GM18499 (cell line): ENCODE measurements around the gene CD40.

Experiments
- ATAC-seq: cut with Tn5 transposase; IDR thresholded peaks from one replicate; pipeline ENCODE4 v1.9.1; 2021; ENCODE audit warnings: moderate number of reproducible peaks; ENCODE audit not compliant: insufficient read depth, unreplicated experiment

CD40 gene

DNA sequence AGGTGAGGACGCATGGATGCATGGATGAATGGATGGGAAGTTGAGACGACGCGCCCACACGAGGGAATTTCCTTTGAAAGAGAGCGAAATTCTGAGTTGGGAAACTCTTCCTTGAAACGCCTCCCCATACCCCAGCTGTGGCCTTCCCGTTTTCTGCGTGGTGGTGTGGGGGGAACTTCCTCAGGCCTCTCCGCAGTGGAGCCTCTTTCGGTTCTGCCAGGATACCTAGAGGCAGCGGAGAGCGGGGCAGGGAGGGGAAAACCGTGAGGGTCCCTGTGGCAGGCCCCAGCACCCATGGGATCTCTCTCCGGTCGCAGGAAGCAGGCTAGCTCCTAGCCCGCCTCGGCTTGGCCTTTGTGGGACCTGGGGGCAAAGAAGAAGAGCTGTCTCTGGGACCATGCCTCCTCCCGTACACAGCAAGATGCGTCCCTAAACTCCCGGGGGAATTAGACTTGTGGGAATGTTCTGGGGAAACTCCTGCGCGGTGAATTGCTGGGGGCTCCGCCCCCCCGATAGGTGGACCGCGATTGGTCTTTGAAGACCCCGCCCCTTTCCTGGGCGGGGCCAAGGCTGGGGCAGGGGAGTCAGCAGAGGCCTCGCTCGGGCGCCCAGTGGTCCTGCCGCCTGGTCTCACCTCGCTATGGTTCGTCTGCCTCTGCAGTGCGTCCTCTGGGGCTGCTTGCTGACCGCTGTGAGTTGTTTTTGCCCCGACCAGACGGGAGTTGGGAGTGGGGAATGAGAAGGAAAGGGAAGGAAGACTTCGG is at the start of gene CD40:
TSS of gene CD40 (plus strand) at position 611 of the 764 bp plus-strand sequence. CDS start at position 641, 30 bp downstream.
- ATAC-seq, result no peak

DNA sequence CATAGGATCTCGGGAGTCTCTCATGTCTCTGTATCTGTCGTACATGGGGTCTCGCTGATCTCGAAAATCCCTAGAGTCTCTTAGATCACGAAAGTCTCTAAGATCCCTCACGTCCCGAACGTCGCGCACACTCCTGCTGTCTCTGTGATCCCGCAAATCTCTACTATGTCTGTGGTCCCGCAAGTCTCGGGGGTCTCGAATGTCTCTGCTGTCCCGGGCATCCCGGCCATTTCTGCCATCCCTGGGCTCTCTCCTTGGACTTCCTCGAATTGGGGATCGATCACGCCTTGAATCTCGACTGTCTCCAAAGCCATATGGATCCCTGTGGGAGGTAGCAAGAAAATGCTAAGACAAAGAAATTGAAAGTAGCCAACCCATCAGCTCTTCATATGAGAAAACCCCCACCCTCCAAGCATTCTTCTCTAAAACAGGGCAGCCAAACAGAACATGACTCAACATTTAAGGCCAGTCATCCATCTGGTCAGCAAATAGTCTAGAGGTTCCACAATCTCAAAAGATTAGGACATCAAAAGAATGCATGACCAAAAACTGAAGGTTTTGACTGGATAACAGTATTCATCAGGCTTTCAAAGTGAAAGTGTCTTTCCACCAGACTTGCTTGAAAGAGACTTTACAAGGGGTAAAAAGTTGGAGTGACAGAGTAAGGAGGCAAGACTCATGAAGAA is 47.8 kb upstream of the CD40 start:
- no peak for ATAC-seq

DNA sequence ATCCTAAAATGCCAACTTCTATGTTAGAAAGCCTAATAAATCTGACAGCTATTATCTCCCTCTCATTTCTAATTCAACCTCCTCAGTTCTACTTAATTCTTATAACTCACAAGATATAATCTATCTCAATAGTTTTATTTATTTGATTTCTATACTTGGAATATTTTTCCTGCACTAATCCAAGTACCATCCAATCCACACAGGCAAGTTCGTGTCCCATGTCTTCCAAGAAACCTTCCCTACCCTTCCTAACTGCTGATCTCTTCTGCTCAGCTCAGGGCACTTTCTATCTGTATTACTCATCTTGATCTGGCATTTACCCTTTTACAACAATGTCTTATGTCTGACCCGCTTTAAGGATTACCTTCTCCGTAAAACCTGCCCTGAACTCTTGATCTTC is 46.5 kb upstream of the CD40 start:
- no peak for ATAC-seq

DNA sequence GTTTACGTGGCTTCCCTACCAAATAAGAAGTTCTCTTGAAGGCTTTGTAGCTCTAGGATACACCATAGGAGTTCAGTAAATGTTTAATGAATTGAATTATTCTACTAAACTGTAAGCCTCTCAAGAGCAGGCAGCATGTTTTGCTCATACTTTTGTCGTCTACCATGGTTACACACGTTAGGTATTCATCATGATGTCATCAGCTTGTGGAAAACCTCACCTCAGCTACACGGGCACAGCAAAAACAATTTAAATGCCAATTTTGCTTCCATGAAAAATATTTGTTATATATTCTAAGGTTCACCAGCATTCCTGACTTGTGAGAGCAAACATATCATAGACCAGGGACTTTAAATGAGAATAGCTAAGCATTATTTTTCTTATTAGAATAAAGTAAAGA is 45.1 kb upstream of the CD40 start:
- no peak for ATAC-seq

DNA sequence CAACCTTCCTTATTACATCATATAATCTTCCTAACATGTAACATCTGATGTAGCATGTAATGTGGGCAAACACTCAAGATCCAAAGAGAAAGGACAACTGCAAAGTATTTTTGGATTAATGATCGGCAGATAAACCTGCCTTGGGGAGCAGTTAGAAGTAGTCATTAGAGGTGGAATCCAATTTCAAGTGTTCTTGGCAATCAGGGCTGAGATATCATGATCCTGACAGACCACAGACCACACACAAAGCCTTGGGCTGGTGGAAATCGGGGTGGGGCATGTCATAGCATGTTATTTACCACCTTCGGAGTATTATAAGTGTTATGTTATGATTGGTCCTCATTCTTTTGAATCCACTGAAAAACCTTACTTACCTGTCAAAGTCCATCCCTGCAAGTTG is 44.7 kb upstream of the CD40 start:
- no peak for ATAC-seq

DNA sequence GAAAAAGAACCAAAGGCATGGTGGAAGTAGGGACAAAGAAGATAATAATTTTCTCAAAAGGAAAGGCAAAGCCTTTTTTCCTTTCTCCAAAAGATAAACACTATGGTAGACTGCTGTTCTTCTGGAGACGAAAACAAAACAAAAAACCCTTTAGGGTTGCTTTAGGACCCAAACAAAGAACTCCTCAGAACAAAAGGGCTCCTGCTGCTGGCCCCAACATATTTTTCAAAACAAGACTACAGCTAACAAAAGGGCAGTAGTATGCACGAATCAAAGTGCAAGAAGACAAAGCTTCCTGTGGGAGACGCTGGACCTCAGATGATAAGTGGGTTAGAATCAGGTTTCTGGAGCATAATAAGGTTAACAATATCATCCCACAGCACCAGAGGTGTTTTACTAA is 44.1 kb upstream of the CD40 start:
- ATAC-seq, result no peak

DNA sequence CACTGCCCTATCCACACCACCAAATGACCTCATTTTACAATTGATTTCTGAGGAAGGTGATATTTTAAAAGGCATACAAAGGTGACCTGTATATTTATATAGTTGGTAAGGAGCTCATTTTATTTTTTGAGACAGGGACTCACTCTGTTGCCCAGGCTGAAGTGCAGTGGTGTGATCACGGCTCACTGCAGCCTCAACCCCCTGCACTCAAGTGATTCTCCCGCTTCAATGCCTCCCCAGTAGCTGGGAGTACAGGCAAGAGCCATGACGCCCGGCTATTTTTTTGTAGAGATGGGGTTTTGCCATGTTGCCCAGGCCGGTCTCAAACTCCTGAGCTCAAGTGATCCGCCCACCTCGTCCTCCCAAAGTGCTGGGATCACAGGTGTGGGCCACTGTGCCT is 41.3 kb upstream of the CD40 start:
- ATAC-seq, result no peak

DNA sequence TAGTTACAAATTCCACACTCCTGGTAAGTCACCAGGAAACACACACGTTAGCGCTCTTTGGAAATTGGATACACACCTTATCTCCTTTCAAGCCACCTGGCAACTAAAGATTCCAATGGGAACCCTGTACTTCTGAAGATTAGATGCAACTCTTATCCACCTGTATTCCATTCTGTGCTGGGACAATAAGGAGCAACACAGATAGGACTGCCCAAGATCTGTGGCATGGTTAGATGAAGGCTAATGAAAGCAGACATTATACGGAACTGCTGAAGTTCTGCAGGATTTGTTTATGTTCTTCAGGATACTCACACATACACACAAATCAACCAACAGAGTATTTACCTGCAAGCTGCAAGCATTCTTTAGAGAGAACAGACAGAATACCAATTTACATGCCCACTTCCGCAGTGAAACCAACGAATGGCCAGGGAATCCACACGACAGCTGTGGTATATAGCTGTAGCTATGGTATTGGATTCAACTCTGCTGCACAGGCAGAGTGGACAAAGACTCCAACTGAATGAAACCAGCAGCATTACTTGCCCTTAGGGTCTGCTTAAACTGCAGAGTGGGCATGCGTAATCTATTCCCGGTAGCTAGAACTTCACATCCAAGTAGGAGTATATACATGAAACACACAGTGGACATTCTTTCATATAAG is 40.3 kb upstream of the CD40 start:
- ATAC-seq, result no peak

DNA sequence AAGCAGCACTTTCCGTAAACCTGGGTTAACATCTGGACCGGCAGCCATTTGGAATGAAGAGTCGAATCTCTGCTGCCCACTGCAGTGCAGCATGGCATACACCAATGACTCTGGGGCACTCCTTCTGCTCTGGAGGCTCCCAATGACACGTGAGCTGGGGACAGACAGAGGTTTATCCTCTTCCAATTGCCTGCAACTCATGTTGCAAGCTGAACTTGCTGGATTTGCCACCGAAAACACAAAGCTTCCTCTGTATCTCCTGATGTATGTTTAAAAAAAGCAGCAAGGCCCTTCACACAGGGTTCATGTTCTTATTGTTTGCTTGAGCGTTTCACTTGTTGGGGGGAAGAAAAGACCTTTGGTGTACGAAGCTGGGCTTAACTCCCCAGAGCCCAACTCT is 39.2 kb upstream of the CD40 start:
- ATAC-seq, result no peak

DNA sequence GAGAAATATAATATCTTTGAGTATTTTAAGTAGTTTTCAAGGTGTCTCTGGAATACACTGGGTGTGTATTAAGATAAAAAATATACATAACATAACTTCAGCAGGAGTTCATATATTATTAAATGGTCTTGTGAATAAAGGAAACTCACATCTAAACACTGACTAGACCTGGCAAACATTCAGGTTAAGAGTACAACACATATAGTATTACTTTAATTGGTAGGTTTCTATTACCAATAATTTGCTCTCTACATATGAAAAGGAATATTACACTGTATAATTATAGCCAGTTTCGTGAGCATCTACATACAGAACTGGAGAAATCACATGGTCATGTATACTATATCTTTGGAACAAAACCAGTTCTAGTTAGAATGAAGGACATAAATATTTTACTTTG is 37.0 kb upstream of the CD40 start:
- no peak for ATAC-seq

DNA sequence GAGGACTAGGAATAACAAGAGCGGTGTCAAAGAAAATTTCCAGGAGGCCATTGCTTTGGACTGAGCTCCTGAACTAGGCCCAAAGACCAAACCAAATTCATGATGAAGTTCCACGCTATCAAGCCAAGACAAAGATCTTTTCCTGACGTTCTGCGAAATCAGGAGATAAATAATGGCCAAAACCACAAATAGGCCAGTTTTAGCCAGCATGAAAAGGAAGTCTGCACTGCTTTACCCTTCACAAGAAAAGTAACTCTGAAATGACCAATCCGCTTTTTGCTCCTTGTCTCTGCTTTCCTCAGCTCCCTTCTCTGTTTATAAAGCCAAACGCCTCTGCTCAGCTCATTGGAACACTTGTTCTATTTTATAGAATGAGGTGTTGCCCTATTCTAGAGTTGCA is 35.0 kb upstream of the CD40 start:
- no peak for ATAC-seq

DNA sequence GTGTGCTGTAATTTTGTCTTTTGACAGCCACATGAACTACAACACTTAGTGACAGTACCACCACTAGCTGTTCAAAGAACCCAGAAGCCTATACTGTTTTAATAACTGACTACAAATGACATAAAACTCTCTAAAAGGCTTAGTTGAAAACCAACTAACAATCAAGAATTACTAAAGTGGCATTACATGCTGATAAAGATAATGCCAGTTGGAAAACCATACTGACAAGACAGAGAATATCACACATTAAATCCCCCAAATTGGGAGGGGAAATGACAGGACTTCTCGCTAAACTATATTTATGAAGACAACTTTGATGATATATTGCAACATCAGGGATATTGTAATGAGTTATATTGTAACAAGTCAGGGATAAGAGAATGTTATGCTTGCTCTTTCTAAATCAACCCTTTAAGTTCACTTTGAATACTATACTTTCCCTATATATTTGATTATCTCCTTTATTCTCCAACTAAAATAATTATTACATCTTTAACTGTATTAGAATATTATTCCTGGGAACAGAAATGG is 34.5 kb upstream of the CD40 start:
- no peak for ATAC-seq

DNA sequence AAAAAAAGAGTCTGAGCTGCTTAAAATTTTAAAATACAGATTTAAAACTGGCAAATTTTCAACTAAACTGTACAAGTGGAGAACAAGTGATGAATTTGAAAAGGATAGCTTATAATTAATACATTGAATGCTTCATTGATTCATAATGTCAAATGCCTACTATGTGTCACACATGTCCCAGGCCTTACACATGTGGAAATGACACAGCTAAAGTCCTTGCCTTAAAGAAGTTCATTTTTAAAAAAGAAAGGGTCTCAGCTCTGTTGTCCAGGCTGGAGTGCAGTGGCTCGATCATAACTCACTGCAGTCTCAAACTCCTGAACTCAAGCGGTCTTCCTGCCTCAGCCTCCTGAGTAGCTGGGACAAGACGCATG is 33.3 kb upstream of the CD40 start:
- ATAC-seq, result no peak

DNA sequence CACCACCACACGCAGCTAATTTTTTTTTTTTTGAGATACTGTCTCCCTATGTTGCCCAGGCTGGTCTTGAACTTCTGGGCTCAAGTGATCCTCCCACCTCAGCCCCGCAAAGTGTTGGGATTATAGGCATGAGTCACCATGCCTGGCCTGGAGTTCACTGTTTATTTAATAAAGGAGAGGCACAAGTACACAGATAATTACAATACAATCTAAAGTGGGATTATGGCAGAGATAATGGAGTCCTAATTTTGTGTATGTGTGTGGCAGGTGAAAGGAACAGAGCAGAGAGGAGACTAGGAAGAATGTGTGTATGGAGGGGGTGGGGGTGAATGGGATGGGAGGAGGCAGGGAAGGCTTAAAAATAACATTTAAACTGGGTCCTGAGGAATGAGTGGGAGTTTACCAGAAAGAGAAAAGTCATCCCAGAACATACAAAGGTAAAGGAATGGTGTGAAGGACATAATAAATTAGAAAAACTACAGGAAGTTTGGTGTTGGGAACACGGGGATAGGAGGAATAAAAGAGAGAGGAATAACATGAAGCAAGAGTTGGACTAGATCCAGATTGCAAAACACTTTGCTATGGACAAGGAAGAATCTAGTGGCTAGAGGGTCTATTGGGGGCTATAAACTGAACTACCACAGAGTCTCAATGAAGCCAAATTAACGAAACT is 32.8 kb upstream of the CD40 start:
- no peak for ATAC-seq

DNA sequence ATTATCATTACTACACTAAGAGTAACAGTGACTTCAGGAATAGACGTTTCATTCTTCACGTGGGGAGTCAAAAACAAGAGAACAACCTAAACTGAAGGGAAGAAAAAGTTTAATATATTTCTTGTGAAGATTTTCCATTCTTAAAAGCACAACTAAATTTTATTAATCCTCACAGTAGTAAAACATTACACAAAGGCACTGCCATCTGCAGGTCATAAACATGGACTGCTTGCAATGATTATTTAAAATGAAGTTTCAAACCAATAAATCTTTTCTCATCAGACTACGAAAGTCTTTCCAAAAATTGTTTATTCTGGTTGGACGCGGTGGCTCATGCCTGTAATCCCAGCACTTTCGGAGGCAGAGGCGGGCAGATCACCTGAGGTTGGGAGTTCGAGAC is 31.0 kb upstream of the CD40 start:
- no peak for ATAC-seq

DNA sequence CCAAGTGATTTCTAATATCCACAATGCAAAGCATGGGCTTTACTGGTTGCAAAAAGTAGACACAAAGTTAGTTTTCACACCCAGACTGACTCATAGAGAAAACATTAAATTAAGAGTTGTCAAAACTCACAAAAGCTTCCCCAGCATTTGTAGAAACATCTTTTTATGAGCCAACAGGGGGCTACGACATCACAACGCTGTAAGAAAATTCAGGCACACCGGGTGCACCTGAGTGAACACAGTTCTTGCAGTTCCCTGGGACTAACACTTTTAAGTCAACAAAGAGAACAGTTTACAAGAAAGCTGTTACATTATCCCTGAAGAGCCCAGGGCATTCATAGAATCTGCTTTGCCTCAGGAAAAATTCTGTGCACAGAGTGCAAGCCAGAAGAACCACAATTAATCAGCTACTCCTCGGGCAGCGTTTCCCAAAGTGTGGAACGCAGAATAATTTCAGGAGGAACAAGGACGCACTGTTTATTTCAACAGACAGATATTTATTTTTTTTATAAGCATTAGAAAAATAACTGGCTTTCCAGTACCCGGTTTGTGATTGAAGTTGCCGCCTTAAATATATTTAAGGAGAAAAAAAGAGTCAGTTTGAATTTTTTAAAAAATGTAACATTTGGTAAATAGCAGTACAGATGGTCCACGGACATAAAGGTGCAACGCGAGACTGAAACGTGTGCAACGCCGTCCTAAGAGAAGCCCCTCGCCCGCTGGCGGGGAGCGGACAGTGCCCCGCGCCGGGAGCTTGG is 29.5 kb upstream of the CD40 start:
- no peak for ATAC-seq

DNA sequence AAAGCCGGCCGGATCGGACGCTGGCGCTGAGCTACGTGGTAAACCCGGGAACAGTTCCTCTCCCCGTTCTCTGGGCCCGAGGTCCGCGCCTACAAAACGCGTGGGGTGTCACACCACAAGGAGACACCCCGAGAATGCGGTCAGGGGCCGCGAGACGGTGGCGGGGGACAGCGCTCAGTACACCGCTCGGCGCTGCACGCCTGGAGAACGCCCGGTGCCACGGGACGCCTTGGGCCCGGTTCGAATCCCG is 29.0 kb upstream of the CD40 start:
- ATAC-seq, result peak; percentile 15

DNA sequence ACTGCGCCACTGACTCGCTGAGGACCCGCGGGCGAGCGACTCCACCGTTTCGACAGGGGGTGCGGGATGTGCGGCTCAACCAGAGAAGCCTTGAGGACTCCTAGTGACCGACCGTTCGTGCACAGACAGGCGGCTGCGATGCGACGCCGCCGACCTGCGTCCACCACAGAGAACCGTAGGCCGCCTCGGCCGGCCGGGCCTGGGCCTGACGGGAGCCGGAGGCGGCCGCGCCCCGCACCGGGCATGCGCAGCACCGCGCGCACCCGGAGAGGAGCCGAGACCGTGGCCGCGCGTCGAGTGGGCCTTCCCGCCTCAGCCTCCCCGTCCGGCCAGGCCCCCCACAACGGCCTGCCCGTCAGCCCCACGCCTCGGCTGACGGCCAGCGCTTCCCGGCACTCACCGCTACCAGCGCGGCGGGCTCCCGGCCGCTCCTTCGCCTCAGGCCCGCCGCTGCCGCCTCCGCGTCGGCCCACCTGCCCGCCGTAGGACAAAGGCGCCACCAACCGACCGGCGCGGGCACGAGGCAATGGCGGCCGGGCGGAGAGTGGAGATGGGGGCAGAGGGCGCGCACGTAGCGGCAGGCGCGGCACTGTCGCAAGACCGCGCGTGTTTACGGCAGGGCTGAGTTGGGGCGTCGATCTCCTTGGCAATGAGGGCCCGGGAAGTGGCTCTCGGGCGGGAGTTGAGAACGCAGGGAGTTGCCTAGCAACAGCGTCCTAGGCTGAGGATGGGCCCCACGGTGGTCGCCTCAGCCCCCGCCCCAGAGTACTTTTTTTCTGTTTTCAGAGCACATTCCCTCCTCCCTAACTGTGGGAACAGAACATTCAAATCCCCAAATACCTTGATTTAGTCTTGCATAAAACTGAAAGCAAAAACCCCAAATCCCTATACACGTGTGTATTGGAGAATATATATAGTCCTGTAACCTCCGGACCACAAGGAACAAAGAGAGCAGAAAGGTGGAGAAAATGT is 28.4 kb upstream of the CD40 start, which contains the start of gene NCOA5:
TSS of gene NCOA5 (minus strand) at position 546 of the 972 bp plus-strand sequence. CDS start 10,538 bp downstream, outside the sequence.
- ATAC-seq, result peak; percentile 40
